Measurements from ENCODE around the gene HOXC13. TPM values are rescaled to one million over a fixed set of nuclear protein-coding genes. Genes with fewer than 3 reads are reported as not detected.

The HOXC13 gene
- total RNA-seq, 1 donor from 2014 or later, result not detected

GRCh38 chr12:53951577-53952334 is 13.1 kb downstream of the HOXC13 start:
- ATAC-seq, result no peak

DNA sequence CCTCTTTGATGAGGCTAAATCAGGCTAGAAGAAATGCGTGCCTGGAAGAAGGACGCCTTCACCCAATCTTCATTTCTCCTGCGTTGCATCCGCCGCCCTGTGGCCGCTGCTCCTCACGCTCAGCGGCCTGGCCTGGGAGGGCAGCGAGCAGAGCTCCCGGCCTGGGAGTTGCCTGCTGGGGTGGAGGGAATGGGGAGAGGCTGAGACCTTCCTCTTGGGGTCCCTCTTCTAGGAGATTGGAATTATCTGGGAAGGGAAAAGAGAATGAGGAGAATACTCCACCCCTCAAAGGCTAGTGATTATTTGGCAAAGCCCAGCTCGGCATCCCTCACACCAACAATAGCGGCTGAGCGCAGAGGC is 13.7 kb downstream of the HOXC13 start:
- H3K36me3 ChIP-seq, result no peaks in the 10 kb centered on the region
- ATAC-seq, result no peak
- H3K4me3 ChIP-seq, result no peak overlapping the region
- intact Hi-C loops (cut with DNase I), result no loop called here
- TF ChIP-seq CTCF (IDR thresholded peaks at IDR 0.05), result no peak
- peaks cover 100% of the 10 kb centered on the region for H3K27me3 ChIP-seq (ENCODE audit: low read depth)
- no peak overlapping the region for H3K27ac ChIP-seq
- no peaks in the 10 kb centered on the region for H3K4me1 ChIP-seq
- no peaks in the 10 kb centered on the region for H3K9me3 ChIP-seq
- DNase-seq, result no peak

More at GRCh38 chr12:53951577-53952334, 13.1 kb downstream of the HOXC13 start:
- Histone ChIP-seq H3K27ac (no peak overlapping the region), H3K27me3 (ENCODE audit: low read depth) (peaks cover 100% of the 10 kb centered on the region), H3K4me3 (no peak overlapping the region), H3K9me3 (no peaks in the 10 kb centered on the region), H3K36me3 (no peaks in the 10 kb centered on the region), H3K4me1 (no peaks in the 10 kb centered on the region)
- TF ChIP-seq CTCF (IDR thresholded peaks at IDR 0.05), result no peak
- intact Hi-C loops (cut with DNase I), result no loop called here
- DNase-seq, result no peak

DNA sequence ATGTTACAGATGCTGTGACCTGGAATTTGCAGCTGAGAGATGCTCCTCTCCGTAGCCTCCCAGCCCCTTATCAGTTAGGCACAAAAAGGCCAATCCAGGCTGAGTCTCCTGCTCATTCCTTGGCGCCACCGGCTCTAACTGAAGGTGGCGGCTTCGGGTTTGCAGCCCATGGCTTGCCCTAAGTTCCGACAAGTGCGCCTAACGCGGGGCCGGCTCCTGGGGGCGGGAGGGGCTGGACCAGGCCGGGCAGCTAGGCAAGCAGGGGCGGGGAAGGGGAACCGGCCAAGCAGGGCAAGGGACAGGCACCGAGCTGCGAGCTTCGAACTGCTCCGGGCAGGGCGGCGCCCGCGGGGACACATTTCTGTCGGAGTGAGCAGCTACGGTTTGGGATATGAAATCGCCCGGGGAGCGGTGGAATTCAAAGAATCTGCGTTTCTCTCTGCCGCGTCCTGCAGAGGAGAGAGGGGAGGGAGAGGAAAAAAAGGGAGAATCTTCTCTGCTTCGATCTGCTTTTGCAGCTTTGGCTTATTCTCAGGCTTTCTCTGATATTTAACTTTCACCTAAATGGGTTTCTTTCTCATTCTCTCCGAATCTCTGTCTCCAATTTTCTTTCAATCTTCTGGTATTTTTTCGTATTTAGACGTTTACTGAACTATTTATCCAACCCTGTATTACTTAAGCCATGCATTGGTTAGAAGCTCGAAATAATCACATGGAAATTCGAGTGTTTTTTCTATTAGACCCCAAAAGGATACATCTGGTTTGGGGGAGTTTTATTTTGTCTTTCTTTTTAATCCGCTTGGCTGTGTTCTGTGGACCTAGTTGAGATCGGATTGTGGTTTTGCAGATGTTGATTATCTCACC is 14.5 kb downstream of the HOXC13 start:
- intact Hi-C loops (cut with DNase I), result no loop called here
- no peaks in the 10 kb centered on the region for H3K4me1 ChIP-seq
- no peak overlapping the region for H3K4me3 ChIP-seq
- no peaks in the 10 kb centered on the region for H3K36me3 ChIP-seq
- H3K27ac ChIP-seq, result no peak overlapping the region
- DNase-seq (no peak), ATAC-seq (no peak)
- no peak for TF ChIP-seq CTCF (IDR thresholded peaks at IDR 0.05)
- H3K9me3 ChIP-seq, result no peaks in the 10 kb centered on the region
- peaks cover 100% of the 10 kb centered on the region for H3K27me3 ChIP-seq (ENCODE audit: low read depth)

DNA sequence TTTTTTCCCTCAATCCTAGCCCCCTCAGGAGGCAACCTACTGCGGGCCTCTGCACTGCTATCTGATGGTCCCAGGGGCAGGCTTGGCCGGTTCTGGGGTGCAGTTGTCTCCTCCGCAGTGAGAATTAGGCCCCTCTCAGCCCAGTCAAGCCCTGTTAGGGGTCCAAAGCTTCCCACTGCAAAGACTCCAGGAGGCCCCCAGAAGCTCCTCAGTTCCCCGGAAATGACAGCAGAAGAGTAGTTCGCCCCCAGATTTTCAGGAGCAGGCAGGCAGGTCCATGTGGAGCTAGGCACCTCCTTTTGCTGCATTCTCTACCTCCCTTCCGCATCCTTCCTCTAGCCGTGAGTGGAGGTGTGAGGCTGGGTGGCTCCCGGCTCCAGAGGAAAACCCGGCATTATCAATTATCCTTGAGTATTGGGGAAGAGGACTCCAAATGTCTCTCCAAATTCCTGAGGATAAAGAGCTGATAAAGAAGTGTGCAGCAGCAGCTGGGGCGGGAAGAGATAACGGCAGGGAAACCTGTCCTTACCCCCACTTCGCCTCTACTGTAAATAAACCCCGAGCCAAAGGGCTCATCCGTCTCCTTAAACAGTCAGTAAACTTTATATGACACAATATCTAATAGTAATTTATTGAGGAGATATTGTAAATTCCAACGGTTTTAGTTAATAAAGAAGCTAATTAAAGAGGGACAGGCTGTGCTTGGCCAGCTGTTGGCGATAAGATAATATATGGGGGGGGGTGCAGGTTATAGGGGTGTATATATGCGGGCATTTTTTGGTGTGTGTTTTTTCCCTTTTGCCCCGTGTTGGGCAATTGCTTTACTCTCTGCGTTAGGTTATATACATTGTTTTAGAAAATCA is 15.4 kb downstream of the HOXC13 start:
- intact Hi-C loops (cut with DNase I), result no loop called here
- no peaks in the 10 kb centered on the region for H3K36me3 ChIP-seq
- H3K27ac ChIP-seq, result no peak overlapping the region
- no peak for DNase-seq
- no peak for ATAC-seq
- H3K4me3 ChIP-seq, result no peak overlapping the region
- TF ChIP-seq CTCF (IDR thresholded peaks at IDR 0.05), result no peak
- H3K4me1 ChIP-seq, result no peaks in the 10 kb centered on the region
- H3K9me3 ChIP-seq, result no peaks in the 10 kb centered on the region
- H3K27me3 ChIP-seq (ENCODE audit: low read depth), result peaks cover 100% of the 10 kb centered on the region

DNA sequence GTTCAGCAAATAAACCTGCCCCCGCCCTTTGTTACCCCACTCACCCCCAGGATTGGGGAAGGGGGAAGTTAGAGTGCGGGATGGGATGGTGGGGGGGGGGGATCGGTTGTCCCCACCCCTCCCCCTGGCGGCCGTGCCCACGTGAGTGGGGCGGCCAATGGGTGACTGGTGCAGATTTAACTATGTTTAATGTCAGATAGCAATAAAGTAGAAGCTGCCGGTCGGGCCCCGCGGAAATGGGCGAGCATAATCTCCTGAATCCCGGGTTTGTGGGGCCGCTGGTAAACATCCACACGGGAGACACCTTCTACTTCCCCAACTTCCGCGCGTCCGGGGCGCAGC is 16.0 kb downstream of the HOXC13 start, which contains the start of gene HOXC12:
HOXC12 (plus strand) TSS at position 210 of the 342 bp plus-strand sequence; CDS start at position 237, 27 bp downstream.
- intact Hi-C loops (cut with DNase I), result no loop called here
- ATAC-seq (no peak), DNase-seq (no peak)
- H3K27ac ChIP-seq, result no peak within 1 kb of the TSS
- no peak for TF ChIP-seq CTCF (IDR thresholded peaks at IDR 0.05)
- peaks cover 100% of the 10 kb centered on the region for H3K27me3 ChIP-seq (ENCODE audit: low read depth)
- no peaks in the 10 kb centered on the region for H3K36me3 ChIP-seq
- H3K4me3 ChIP-seq, result no peak within 1 kb of the TSS
- no peaks in the 10 kb centered on the region for H3K4me1 ChIP-seq
- H3K9me3 ChIP-seq, result no peaks in the 10 kb centered on the region

Measured in lower lobe of right lung (tissue), 2 donors.